SU-DHL-6 (cell line): ENCODE results near the gene RPL4.

ENCODE experiments used
- H2AFZ ChIP-seq: fragments of 200-600 bp; sonication (generic); 2 replicates; pipeline ENCODE4 v1.6.1; 2014; ENCODE audit warnings: low read depth, mild to moderate bottlenecking, moderate library complexity, mixed read lengths, antibody characterized with exemption, low read length; ENCODE audit not compliant: severe bottlenecking
- H3F3A ChIP-seq: fragments of 200-600 bp; shearing (Covaris generic); 2 replicates; pipeline ENCODE4 v1.6.0; 2016; ENCODE audit warnings: antibody characterized with exemption, mild to moderate bottlenecking; ENCODE audit not compliant: insufficient read depth
- H3K27ac ChIP-seq: fragments of 200-600 bp; sonication (generic); 2 replicates; pipeline ENCODE4 v1.5.1; 2016; ENCODE audit warnings: low read depth, mild to moderate bottlenecking, low read length, moderate library complexity, mixed read lengths
- H3K27me3 ChIP-seq: fragments of 200-600 bp; sonication (generic), shearing (Covaris generic); 2 replicates; pipeline ENCODE4 v1.6.0; 2014; ENCODE audit warnings: mild to moderate bottlenecking, low read length
- H3K36me3 ChIP-seq: fragments of 200-600 bp; sonication (generic); 2 replicates; pipeline ENCODE4 v1.6.1; 2014; ENCODE audit warnings: mild to moderate bottlenecking, low read length, mixed read lengths
- H3K4me2 ChIP-seq: fragments of 300-600, 200-600 bp; shearing (Covaris generic), sonication (generic); 2 replicates; pipeline ENCODE4 v1.6.0; 2014; ENCODE audit warnings: low read length, low read depth, mild to moderate bottlenecking; ENCODE audit not compliant: poor library complexity, severe bottlenecking
- H3K4me3 ChIP-seq: fragments of 200-600 bp; sonication (generic); 2 replicates; pipeline ENCODE4 v1.5.1; 2014; ENCODE audit warnings: antibody characterized with exemption, low read length, mild to moderate bottlenecking, mixed read lengths; ENCODE audit not compliant: insufficient read depth, poor library complexity, severe bottlenecking
- H3K79me2 ChIP-seq: fragments of 200-600 bp; sonication (generic); 2 replicates; pipeline ENCODE4 v1.6.1; 2014; ENCODE audit warnings: mild to moderate bottlenecking, low read length, moderate library complexity; ENCODE audit not compliant: insufficient read depth
- H3K9ac ChIP-seq: fragments of 200-600 bp; sonication (generic); 2 replicates; pipeline ENCODE4 v1.7.0; 2014; ENCODE audit warnings: mild to moderate bottlenecking, low read length
- H3K9me2 ChIP-seq: fragments of 200-600 bp; sonication (generic); replicated peaks from 2 replicates; pipeline ENCODE4 v1.6.1; 2014; ENCODE audit warnings: low read length; ENCODE audit not compliant: insufficient read depth
- H3K9me3 ChIP-seq: fragments of 200-600 bp; sonication (generic); 2 replicates; pipeline ENCODE4 v1.6.1; 2014; ENCODE audit warnings: low read length, mixed read lengths; ENCODE audit not compliant: insufficient read depth
- H4K20me1 ChIP-seq: fragments of 200-600 bp; sonication (generic); 2 replicates; pipeline ENCODE4 v1.6.1; 2014; ENCODE audit warnings: low read depth, mild to moderate bottlenecking, antibody characterized with exemption, low read length, moderate library complexity, mixed read lengths
- CTCF ChIP-seq: fragments of 200-600 bp; sonication (generic); IDR thresholded peaks from one replicate; pipeline ENCODE4 v1.5.1; 2017; ENCODE audit warnings: antibody characterized with exemption, mild to moderate bottlenecking, low read length, moderate library complexity; ENCODE audit not compliant: insufficient read depth, poor library complexity, severe bottlenecking
- EZH2phosphoT487 ChIP-seq: fragments of 200-600 bp; sonication (generic), shearing (Covaris generic); conservative IDR thresholded peaks from 2 replicates; pipeline ENCODE4 v1.6.1; 2018; ENCODE audit warnings: mild to moderate bottlenecking, antibody characterized with exemption, low read length, moderate library complexity, mixed read lengths

RPL4 gene

GRCh38 chr15:66452420-66452819, 52.2 kb downstream of the RPL4 start:
- no peak overlapping the region for H2AFZ ChIP-seq
- H3K9me3 ChIP-seq, result no peaks in the 10 kb centered on the region
- no peak overlapping the region for H3K4me2 ChIP-seq
- H4K20me1 ChIP-seq, result no peaks in the 10 kb centered on the region
- H3F3A ChIP-seq, result peaks cover 6% of the 10 kb centered on the region; the same call in 1 of the 2 replicates
- no peaks in the 10 kb centered on the region for H3K9me2 ChIP-seq
- no peaks in the 10 kb centered on the region for H3K27me3 ChIP-seq
- no peak overlapping the region; the same call in 1 of the 2 replicates for H3K27ac ChIP-seq
- TF ChIP-seq EZH2phosphoT487 (no peak), CTCF (no peak)
- no peaks in the 10 kb centered on the region for H3K79me2 ChIP-seq
- H3K4me3 ChIP-seq, result no peak overlapping the region
- no peak overlapping the region for H3K9ac ChIP-seq
- H3K36me3 ChIP-seq, result peaks cover 3% of the 10 kb centered on the region; the same call in 1 of the 2 replicates
